Renal cortex interstitium (tissue), 3 donors: ENCODE data around the gene STX8. TPM values are rescaled to one million over a fixed set of nuclear protein-coding genes. Genes with fewer than 3 reads are reported as not detected.

ENCODE experiments used
- polyA plus RNA-seq, 3 donors: library from polyadenylated mRNA; unstranded; fragments of 120-200 nt; gene quantifications; one replicate each; pipeline ENCODE4 v1.2.1, GENCODE V29; 2013; ENCODE audit not compliant: insufficient read length in 3 of 3

STX8 gene
- polyA plus RNA-seq, 3 donors: 60.0 to 68.1 (median 65.0) TPM

Other genes starting within 250 kb of the STX8 start
- gene CFAP52, start 822 bp upstream of the STX8 start, polyA plus RNA-seq: 1 to 10 TPM; 2.7 to 3.4 (median 3.0) TPM
- gene USP43, start 69.7 kb upstream of the STX8 start, polyA plus RNA-seq: 1 to 10 TPM; 6.7 to 8.7 (median 7.1) TPM
- gene DHRS7C, start 215.8 kb upstream of the STX8 start, polyA plus RNA-seq: not detected
- gene GSG1L2, start 246.3 kb upstream of the STX8 start, polyA plus RNA-seq: not detected